GM23338 (cell line): ENCODE data around the gene NNT. TPM values are rescaled to one million over a fixed set of nuclear protein-coding genes. Genes with fewer than 3 reads are reported as not detected.

Experiments used
- ATAC-seq: fragments of 200-7000 bp; cut with Tn5 transposase; 3 replicates; pipeline ENCODE4 v1.9.1; 2020
- DNase-seq: peaks from one replicate; pipeline ENCODE4 v3.0.0-alpha.2; 2015; ENCODE audit warnings: low spot score
- H2AFZ ChIP-seq: fragments of 200-600 bp; sonication (generic); 2 replicates; pipeline ENCODE4 v1.8.0; 2016; ENCODE audit warnings: antibody characterized with exemption, mild to moderate bottlenecking, moderate library complexity
- H3F3A ChIP-seq: fragments of 200-600 bp; sonication (generic); replicated peaks from 2 replicates; pipeline ENCODE4 v1.8.0; 2017; ENCODE audit warnings: antibody characterized with exemption, mixed run types, low read depth
- H3K27ac ChIP-seq: fragments of 200-600 bp; sonication (generic); 2 replicates; pipeline ENCODE4 v1.6.1; 2016; ENCODE audit warnings: low read depth
- H3K27me3 ChIP-seq: fragments of 200-600 bp; sonication (generic); 2 replicates; pipeline ENCODE4 v1.8.0; 2016; ENCODE audit warnings: mild to moderate bottlenecking, mixed run types, moderate library complexity; ENCODE audit not compliant: insufficient read depth
- H3K36me3 ChIP-seq: fragments of 200-600 bp; sonication (generic); 2 replicates; pipeline ENCODE4 v1.8.0; 2016; ENCODE audit warnings: mild to moderate bottlenecking; ENCODE audit not compliant: insufficient read depth
- H3K4me1 ChIP-seq: fragments of 200-600 bp; sonication (generic); 2 replicates; pipeline ENCODE4 v1.8.0; 2016; ENCODE audit warnings: mild to moderate bottlenecking, moderate library complexity; ENCODE audit not compliant: insufficient read depth
- H3K4me2 ChIP-seq: fragments of 200-600 bp; sonication (generic); 2 replicates; pipeline ENCODE4 v1.7.1; 2017; ENCODE audit warnings: mixed run types
- H3K4me3 ChIP-seq: fragments of 200-600 bp; sonication (generic); 2 replicates; pipeline ENCODE4 v1.6.1; 2016; ENCODE audit warnings: mixed run types
- H3K79me2 ChIP-seq: fragments of 200-600 bp; sonication (generic); replicated peaks from 2 replicates; pipeline ENCODE4 v1.8.0; 2017; ENCODE audit warnings: mild to moderate bottlenecking; ENCODE audit not compliant: insufficient read depth
- H3K9me2 ChIP-seq: fragments of 200-600 bp; sonication (generic); 2 replicates; pipeline ENCODE4 v1.8.0; 2017; ENCODE audit not compliant: insufficient read depth
- H4K20me1 ChIP-seq: fragments of 200-600 bp; sonication (generic); replicated peaks from 2 replicates; pipeline ENCODE4 v1.8.0; 2017; ENCODE audit warnings: mild to moderate bottlenecking; ENCODE audit not compliant: insufficient read depth
- H3K27ac Mint-ChIP-seq: 2 replicates; pipeline ENCODE4 v1.8.0; 2020; ENCODE audit warnings: inconsistent platforms, mild to moderate bottlenecking, moderate library complexity, mixed read lengths
- H3K27me3 Mint-ChIP-seq: 3 replicates; pipeline ENCODE4 v1.8.0; 2022; ENCODE audit warnings: low read depth, mild to moderate bottlenecking, moderate library complexity, mixed read lengths, inconsistent platforms; ENCODE audit not compliant: insufficient read depth, poor library complexity
- H3K36me3 Mint-ChIP-seq: 3 replicates; pipeline ENCODE4 v1.8.0; 2021; ENCODE audit warnings: low read depth, mild to moderate bottlenecking, inconsistent platforms, moderate library complexity, mixed read lengths
- H3K4me1 Mint-ChIP-seq: 3 replicates; pipeline ENCODE4 v1.8.0; 2020; ENCODE audit warnings: mild to moderate bottlenecking, inconsistent platforms, mixed read lengths
- H3K4me3 Mint-ChIP-seq: 3 replicates; pipeline ENCODE4 v1.8.0; 2021; ENCODE audit warnings: moderate library complexity, mild to moderate bottlenecking, inconsistent platforms, mixed read lengths
- H3K9me3 Mint-ChIP-seq: 3 replicates; pipeline ENCODE4 v1.8.0; 2020; ENCODE audit warnings: moderate library complexity, mild to moderate bottlenecking, inconsistent platforms, mixed read lengths
- CREB1 ChIP-seq: fragments of 250-450 bp; sonication (Bioruptor Pico); IDR thresholded peaks from 2 replicates; pipeline ENCODE4 v1.5.0; 2020; ENCODE audit warnings: low read depth, mild to moderate bottlenecking, moderate library complexity
- ETS1 ChIP-seq: IDR thresholded peaks from 2 replicates; pipeline ENCODE4 v1.6.1; 2016; ENCODE audit warnings: antibody characterized with exemption
- EZH2 ChIP-seq: fragments of 200-600 bp; sonication (generic); IDR thresholded peaks from one replicate; pipeline ENCODE4 v1.8.0; 2017; ENCODE audit warnings: antibody characterized with exemption, mild to moderate bottlenecking, low read depth; ENCODE audit not compliant: unreplicated experiment
- JUNB ChIP-seq: IDR thresholded peaks from one replicate; pipeline ENCODE4 v1.6.1; 2016; ENCODE audit warnings: antibody characterized with exemption; ENCODE audit not compliant: unreplicated experiment
- POLR2AphosphoS5 ChIP-seq: IDR thresholded peaks from 2 replicates; pipeline ENCODE4 v1.6.1; 2016; ENCODE audit warnings: antibody characterized with exemption, low read depth
- STAT1 ChIP-seq: IDR thresholded peaks from one replicate; pipeline ENCODE4 v1.6.1; 2016; ENCODE audit warnings: antibody characterized with exemption; ENCODE audit not compliant: unreplicated experiment
- ZNF114 ChIP-seq: fragments of 250-450 bp; sonication (Bioruptor Pico); IDR thresholded peaks from 2 replicates; pipeline ENCODE4 v1.5.0; 2020; ENCODE audit warnings: mild to moderate bottlenecking, moderate library complexity
- ZNF331 ChIP-seq: fragments of 250-450 bp; sonication (Bioruptor Pico); IDR thresholded peaks from 2 replicates; pipeline ENCODE4 v1.5.0; 2020; ENCODE audit warnings: low read depth, mild to moderate bottlenecking, moderate library complexity
- polyA plus RNA-seq: library from polyadenylated mRNA; unstranded; fragments of >200 nt; fragmentation: Nextera tagmentation; extraction: Ambion mirVana; gene quantifications from 2 replicates; pipeline ENCODE4 v1.2.1, GENCODE V29; 2016
- total RNA-seq: library from RNA; depleted of rRNA; stranded (reverse); fragments of >200 nt; shearing (Covaris generic); gene quantifications from 2 replicates; pipeline ENCODE4 v1.2.3, GENCODE V29; 2014
- TF ChIP-seq, protein P1 (sequence below), 2 experiments: fragments of 200-600 bp in 1 of 2; sonication (generic) in 1 of 2; conservative IDR thresholded peaks; 2 replicates each; pipeline versions ENCODE4 v1.5.1 to v1.6.1; 2016 to 2017; ENCODE audit warnings: antibody characterized with exemption in 2 of 2, low read depth in 2 of 2, mild to moderate bottlenecking in 2 of 2, moderate library complexity in 1 of 2
- TF ChIP-seq, protein P2 (sequence below): fragments of 250-450 bp; sonication (Bioruptor Pico); IDR thresholded peaks from 2 replicates; pipeline ENCODE4 v1.5.0; 2020; ENCODE audit warnings: mild to moderate bottlenecking, moderate library complexity
- TF ChIP-seq, protein P3 (sequence below): IDR thresholded peaks from one replicate; pipeline ENCODE4 v1.6.1; 2018; ENCODE audit warnings: antibody characterized with exemption; ENCODE audit not compliant: unreplicated experiment

NNT gene
- total and polyA plus RNA-seq, 2 experiments from 2014 or later, result 10.8 to 15.9 TPM

- H3K27me3 Mint-ChIP-seq, result no peaks in the 10 kb centered on the region
- Histone ChIP-seq H3F3A (no peaks in the 10 kb centered on the region), H2AFZ (no peak overlapping the region), H3K4me2 (no peak overlapping the region), H4K20me1 (no peaks in the 10 kb centered on the region), H3K27me3 (no peaks in the 10 kb centered on the region), H3K4me3 (no peak overlapping the region), H3K79me2 (no peaks in the 10 kb centered on the region), H3K36me3 (peaks cover 5% of the 10 kb centered on the region; the same call in 1 of the 2 replicates), H3K27ac (no peak overlapping the region), H3K9me2 (peaks cover 5% of the 10 kb centered on the region; the same call in 1 of the 2 replicates), H3K4me1 (no peaks in the 10 kb centered on the region)
- no peaks in the 10 kb centered on the region for H3K4me1 Mint-ChIP-seq
- ATAC-seq (no peak), DNase-seq (no peak)
- TF ChIP-seq, protein P1, sequence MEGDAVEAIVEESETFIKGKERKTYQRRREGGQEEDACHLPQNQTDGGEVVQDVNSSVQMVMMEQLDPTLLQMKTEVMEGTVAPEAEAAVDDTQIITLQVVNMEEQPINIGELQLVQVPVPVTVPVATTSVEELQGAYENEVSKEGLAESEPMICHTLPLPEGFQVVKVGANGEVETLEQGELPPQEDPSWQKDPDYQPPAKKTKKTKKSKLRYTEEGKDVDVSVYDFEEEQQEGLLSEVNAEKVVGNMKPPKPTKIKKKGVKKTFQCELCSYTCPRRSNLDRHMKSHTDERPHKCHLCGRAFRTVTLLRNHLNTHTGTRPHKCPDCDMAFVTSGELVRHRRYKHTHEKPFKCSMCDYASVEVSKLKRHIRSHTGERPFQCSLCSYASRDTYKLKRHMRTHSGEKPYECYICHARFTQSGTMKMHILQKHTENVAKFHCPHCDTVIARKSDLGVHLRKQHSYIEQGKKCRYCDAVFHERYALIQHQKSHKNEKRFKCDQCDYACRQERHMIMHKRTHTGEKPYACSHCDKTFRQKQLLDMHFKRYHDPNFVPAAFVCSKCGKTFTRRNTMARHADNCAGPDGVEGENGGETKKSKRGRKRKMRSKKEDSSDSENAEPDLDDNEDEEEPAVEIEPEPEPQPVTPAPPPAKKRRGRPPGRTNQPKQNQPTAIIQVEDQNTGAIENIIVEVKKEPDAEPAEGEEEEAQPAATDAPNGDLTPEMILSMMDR (conservative IDR thresholded peaks at IDR 0.05; ENCODE audit: low read depth in 2 of 2), result no peak
- TF ChIP-seq, protein P2, sequence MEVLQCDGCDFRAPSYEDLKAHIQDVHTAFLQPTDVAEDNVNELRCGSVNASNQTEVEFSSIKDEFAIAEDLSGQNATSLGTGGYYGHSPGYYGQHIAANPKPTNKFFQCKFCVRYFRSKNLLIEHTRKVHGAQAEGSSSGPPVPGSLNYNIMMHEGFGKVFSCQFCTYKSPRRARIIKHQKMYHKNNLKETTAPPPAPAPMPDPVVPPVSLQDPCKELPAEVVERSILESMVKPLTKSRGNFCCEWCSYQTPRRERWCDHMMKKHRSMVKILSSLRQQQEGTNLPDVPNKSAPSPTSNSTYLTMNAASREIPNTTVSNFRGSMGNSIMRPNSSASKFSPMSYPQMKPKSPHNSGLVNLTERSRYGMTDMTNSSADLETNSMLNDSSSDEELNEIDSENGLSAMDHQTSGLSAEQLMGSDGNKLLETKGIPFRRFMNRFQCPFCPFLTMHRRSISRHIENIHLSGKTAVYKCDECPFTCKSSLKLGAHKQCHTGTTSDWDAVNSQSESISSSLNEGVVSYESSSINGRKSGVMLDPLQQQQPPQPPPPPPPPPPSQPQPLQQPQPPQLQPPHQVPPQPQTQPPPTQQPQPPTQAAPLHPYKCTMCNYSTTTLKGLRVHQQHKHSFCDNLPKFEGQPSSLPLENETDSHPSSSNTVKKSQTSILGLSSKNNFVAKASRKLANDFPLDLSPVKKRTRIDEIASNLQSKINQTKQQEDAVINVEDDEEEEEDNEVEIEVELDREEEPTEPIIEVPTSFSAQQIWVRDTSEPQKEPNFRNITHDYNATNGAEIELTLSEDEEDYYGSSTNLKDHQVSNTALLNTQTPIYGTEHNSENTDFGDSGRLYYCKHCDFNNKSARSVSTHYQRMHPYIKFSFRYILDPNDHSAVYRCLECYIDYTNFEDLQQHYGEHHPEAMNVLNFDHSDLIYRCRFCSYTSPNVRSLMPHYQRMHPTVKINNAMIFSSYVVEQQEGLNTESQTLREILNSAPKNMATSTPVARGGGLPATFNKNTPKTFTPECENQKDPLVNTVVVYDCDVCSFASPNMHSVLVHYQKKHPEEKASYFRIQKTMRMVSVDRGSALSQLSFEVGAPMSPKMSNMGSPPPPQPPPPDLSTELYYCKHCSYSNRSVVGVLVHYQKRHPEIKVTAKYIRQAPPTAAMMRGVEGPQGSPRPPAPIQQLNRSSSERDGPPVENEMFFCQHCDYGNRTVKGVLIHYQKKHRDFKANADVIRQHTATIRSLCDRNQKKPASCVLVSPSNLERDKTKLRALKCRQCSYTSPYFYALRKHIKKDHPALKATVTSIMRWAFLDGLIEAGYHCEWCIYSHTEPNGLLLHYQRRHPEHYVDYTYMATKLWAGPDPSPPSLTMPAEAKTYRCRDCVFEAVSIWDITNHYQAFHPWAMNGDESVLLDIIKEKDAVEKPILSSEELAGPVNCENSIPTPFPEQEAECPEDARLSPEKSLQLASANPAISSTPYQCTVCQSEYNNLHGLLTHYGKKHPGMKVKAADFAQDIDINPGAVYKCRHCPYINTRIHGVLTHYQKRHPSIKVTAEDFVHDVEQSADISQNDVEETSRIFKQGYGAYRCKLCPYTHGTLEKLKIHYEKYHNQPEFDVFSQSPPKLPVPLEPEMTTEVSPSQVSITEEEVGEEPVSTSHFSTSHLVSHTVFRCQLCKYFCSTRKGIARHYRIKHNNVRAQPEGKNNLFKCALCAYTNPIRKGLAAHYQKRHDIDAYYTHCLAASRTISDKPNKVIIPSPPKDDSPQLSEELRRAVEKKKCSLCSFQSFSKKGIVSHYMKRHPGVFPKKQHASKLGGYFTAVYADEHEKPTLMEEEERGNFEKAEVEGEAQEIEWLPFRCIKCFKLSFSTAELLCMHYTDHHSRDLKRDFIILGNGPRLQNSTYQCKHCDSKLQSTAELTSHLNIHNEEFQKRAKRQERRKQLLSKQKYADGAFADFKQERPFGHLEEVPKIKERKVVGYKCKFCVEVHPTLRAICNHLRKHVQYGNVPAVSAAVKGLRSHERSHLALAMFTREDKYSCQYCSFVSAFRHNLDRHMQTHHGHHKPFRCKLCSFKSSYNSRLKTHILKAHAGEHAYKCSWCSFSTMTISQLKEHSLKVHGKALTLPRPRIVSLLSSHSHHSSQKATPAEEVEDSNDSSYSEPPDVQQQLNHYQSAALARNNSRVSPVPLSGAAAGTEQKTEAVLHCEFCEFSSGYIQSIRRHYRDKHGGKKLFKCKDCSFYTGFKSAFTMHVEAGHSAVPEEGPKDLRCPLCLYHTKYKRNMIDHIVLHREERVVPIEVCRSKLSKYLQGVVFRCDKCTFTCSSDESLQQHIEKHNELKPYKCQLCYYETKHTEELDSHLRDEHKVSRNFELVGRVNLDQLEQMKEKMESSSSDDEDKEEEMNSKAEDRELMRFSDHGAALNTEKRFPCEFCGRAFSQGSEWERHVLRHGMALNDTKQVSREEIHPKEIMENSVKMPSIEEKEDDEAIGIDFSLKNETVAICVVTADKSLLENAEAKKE (CRISPR knock-in tag), result no peak
- TF ChIP-seq STAT1 (no peak), ETS1 (no peak), ZNF331 (CRISPR knock-in tag) (no peak), CREB1 (no peak), EZH2 (no peak), JUNB (no peak), POLR2AphosphoS5 (no peak), ZNF114 (CRISPR knock-in tag) (no peak)
- TF ChIP-seq, protein P3, sequence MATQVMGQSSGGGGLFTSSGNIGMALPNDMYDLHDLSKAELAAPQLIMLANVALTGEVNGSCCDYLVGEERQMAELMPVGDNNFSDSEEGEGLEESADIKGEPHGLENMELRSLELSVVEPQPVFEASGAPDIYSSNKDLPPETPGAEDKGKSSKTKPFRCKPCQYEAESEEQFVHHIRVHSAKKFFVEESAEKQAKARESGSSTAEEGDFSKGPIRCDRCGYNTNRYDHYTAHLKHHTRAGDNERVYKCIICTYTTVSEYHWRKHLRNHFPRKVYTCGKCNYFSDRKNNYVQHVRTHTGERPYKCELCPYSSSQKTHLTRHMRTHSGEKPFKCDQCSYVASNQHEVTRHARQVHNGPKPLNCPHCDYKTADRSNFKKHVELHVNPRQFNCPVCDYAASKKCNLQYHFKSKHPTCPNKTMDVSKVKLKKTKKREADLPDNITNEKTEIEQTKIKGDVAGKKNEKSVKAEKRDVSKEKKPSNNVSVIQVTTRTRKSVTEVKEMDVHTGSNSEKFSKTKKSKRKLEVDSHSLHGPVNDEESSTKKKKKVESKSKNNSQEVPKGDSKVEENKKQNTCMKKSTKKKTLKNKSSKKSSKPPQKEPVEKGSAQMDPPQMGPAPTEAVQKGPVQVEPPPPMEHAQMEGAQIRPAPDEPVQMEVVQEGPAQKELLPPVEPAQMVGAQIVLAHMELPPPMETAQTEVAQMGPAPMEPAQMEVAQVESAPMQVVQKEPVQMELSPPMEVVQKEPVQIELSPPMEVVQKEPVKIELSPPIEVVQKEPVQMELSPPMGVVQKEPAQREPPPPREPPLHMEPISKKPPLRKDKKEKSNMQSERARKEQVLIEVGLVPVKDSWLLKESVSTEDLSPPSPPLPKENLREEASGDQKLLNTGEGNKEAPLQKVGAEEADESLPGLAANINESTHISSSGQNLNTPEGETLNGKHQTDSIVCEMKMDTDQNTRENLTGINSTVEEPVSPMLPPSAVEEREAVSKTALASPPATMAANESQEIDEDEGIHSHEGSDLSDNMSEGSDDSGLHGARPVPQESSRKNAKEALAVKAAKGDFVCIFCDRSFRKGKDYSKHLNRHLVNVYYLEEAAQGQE, result no peak
- no peaks in the 10 kb centered on the region for H3K36me3 Mint-ChIP-seq
- no peak overlapping the region for H3K27ac Mint-ChIP-seq
- no peak overlapping the region for H3K4me3 Mint-ChIP-seq
- no peaks in the 10 kb centered on the region; the same call in 2 of the 3 replicates for H3K9me3 Mint-ChIP-seq
Observed at GRCh38 chr5:43711496-43711895, 108.5 kb downstream of the NNT start.
